Retinal pigment epithelial cell (primary cell): ENCODE measurements around the gene PDPR.
"Not testable (repeated sequence)": the region's sequence is repeated elsewhere in the genome, so short reads cannot be mapped to it uniquely, and the experiment has no call there.

ENCODE experiments used
- DNase-seq: peaks from one replicate; pipeline ENCODE4 v3.0.0-alpha.2; 2010; ENCODE audit warnings: low read depth
- H3K4me3 ChIP-seq: 2 replicates; pipeline ENCODE4 v1.5.1; 2011; ENCODE audit warnings: mild to moderate bottlenecking, low read length, control low read depth, moderate library complexity
- CTCF ChIP-seq: conservative IDR thresholded peaks from 2 replicates; pipeline ENCODE4 v1.5.1; 2011; ENCODE audit warnings: low read depth, low read length, control low read depth, inconsistent platforms

PDPR gene

GRCh38 chr16:70159355-70160348 lies 45.5 kb downstream of the PDPR start:
- no peak for TF ChIP-seq CTCF
- H3K4me3 ChIP-seq, result no peak overlapping the region
- no peak for DNase-seq

- no peak for TF ChIP-seq CTCF
- DNase-seq, result no peak
- H3K4me3 ChIP-seq, result no peak overlapping the region
Observed at GRCh38 chr16:70160388-70160787, 46.3 kb downstream of the PDPR start.

DNA sequence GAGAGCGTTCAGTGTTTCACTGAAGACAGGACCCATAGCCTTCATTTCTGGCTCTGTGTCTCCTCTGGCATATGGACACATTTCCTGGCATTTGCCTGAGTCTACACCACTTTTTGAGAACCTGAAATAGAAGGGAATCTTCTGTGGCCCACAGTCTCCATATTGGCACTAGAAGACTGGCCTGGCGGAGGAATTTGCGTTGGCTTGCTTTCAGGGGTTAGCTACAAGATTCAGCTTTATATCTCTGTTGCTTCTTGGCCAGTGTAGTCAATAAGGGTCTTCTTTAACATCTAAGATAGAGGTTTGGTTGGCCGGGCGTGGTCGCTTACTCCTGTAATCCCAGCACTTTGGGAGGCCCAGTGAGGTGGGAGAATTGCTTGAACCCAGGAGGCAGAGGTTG lies 46.7 kb downstream of the PDPR start:
- DNase-seq, result no peak
- no peak overlapping the region for H3K4me3 ChIP-seq
- TF ChIP-seq CTCF, result no peak

- H3K4me3 ChIP-seq, result no peak overlapping the region
- no peak for TF ChIP-seq CTCF
- no peak for DNase-seq
Observed at GRCh38 chr16:70161350-70161749, 47.2 kb downstream of the PDPR start.

DNA sequence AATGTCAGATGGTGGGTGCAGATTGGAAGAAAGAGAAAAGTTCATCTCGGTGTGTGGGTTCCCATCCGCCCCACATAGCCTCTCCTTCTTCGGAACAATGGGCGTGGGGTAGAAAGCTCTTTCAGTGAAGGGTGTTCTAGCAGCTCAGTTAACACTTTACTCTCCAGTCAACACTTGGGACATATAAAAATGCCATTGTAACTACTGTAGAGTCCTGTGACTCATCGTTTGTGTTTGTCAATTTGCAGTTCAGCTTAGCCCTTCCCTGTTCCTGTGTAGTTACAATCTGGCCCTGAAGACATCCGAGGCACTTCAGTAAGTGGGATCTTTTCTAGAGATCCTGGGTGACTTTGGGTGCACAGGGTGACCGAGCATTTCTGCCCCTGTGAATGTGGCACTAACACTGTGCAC lies 47.9 kb downstream of the PDPR start:
- no peak for TF ChIP-seq CTCF
- peak; percentile 18 for DNase-seq
- H3K4me3 ChIP-seq, result no peak overlapping the region

DNA sequence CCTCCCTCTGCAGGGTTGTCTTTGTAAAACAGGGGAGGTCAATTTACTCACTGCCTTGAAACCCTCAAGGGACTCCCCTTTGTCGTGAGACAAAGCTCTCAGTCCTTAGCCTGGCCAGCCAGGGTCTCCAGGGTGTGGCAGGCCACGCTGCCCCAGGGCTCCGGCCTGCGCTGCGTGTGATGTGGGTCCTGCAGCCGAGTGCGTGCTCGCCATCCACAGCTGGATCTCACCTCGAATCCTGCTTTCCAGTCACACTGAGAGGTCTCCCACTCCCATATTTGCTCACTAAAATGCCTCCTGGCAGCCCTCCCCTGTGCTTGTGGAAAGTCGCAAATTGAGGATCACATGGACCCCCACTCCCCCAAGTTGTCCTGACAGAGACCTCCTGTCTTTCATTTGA lies 49.5 kb downstream of the PDPR start:
- no peak for DNase-seq
- TF ChIP-seq CTCF, result no peak
- H3K4me3 ChIP-seq, result no peak overlapping the region

- H3K4me3 ChIP-seq, DNase-seq: not testable (repeated sequence)
Observed at GRCh38 chr16:70166688-70167087, 52.6 kb downstream of the PDPR start.

DNA sequence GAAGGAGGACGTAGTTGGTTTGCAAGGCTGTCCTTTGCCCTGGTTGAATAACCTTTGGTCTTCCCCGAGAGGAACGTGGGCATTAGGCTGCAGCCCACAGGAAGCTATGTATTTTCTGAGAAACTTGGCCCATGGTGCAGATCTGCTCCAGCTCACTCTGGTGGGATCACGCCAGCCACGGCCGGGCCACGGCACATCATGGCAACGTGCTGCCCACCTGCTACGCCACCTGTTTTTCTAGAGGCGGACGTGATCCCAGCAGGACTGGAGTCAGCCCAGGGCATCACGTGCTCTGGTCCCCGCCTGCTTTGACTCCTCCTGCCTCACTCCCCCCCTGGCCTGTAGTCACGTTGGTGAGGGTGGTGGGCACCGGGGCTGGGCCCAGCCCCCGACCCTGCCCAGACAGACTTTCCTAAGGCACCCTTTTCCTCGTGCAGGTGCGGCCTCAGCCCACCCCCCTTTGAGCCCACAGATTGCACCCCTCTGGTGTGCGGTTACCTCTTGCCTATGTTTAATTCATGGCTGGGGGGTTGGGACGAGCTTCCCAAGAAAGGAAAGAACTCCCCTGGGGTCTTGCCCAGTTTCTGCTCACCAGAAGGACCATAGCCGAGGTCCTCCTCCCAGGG lies 59.2 kb downstream of the PDPR start, which contains the start of gene CLEC18C:
Gene CLEC18C, plus strand, starts transcription at position 576 of the 626 bp plus-strand sequence. CDS start 492 bp downstream, outside the sequence.
- DNase-seq, H3K4me3 ChIP-seq: not testable (repeated sequence)

DNA sequence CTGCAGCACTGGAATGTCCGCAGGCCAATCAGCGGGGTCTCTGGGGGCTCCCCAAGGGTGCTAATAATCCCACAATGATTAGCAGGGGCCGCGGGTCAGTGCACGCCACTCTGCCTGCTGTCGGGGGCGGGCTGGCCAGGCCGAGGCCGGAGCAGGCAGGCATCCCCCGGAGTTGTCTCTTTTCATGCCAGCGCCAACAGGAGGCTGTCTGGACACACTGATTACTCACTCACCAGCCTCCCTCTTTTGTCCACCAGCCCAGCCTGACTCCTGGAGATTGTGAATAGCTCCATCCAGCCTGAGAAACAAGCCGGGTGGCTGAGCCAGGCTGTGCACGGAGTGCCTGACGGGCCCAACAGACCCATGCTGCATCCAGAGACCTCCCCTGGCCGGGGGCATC lies 59.8 kb downstream of the PDPR start:
- DNase-seq, H3K4me3 ChIP-seq: not testable (repeated sequence)

GRCh38 chr16:70174387-70174932 lies 60.3 kb downstream of the PDPR start:
- not testable (repeated sequence) for H3K4me3 ChIP-seq, DNase-seq

DNA sequence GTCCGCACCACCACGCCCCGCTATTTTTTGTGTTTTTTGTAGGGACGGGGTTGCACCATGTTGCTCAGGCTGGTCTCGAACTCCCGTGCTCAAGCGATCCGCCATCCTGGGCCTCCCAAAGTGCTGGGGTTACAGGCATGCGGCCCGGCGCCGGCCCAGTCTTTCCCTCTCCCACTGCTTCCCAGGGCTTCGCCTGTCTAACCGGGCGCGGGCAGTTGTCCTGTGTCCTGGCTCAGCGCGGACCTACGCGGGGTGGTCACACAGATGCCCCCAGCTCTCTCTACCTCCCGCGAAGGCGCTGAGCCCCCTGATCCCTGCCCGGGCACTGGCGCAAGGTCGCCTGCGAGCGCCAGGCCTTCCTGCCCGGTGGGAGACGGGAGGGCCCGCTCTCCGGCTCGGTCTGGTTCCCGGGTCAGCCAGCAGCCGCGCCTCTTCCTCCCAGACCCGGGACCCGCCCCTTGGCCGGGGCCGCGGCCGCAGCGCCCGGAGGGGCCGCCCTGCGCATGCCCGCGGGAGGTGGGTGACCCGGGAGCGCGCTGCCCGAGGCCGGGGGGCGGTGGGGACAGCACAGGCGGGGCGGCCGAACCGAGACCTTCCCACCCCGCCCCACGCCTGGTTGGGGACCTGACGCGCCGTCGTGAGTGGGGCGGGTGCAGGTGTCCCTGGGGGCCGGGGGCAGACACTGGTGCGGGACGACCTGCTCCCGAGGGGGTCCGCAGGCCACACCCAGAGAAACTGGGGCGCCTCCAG lies 73.9 kb downstream of the PDPR start:
- H3K4me3 ChIP-seq, DNase-seq: not testable (repeated sequence)
